HEK293T (cell line): Measurements from ENCODE around the gene KSR2.

Experiments used
- BHLHE40 ChIP-seq: fragments of 450-650 bp; IDR thresholded peaks from 2 replicates; pipeline ENCODE4 v1.6.1; 2016; ENCODE audit warnings: mild to moderate bottlenecking, moderate library complexity, borderline replicate concordance
- ELF4 ChIP-seq: fragments of 450-650 bp; IDR thresholded peaks from 2 replicates; pipeline ENCODE4 v1.6.1; 2017; ENCODE audit warnings: antibody characterized with exemption
- FOXA1 ChIP-seq: fragments of 450-650 bp; IDR thresholded peaks from 2 replicates; pipeline ENCODE4 v1.6.1; 2016; ENCODE audit warnings: mild to moderate bottlenecking
- FOXK2 ChIP-seq: fragments of 450-650 bp; IDR thresholded peaks from 2 replicates; pipeline ENCODE4 v1.6.1; 2016; ENCODE audit warnings: mild to moderate bottlenecking
- FOXM1 ChIP-seq: fragments of 450-650 bp; IDR thresholded peaks from 2 replicates; pipeline ENCODE4 v1.6.1; 2017; ENCODE audit warnings: mild to moderate bottlenecking, borderline replicate concordance
- HDGF ChIP-seq: fragments of 450-650 bp; IDR thresholded peaks from 2 replicates; pipeline ENCODE4 v1.6.1; 2017; ENCODE audit warnings: antibody characterized with exemption, borderline replicate concordance
- LEF1 ChIP-seq: fragments of 450-650 bp; IDR thresholded peaks from 2 replicates; pipeline ENCODE4 v1.6.1; 2017; ENCODE audit warnings: mild to moderate bottlenecking, borderline replicate concordance
- NFRKB ChIP-seq: fragments of 450-650 bp; IDR thresholded peaks from 2 replicates; pipeline ENCODE4 v1.6.1; 2016; ENCODE audit warnings: mild to moderate bottlenecking, moderate library complexity
- PKNOX1 ChIP-seq: fragments of 450-650 bp; IDR thresholded peaks from 2 replicates; pipeline ENCODE4 v1.6.1; 2016
- SP1 ChIP-seq: fragments of 450-650 bp; IDR thresholded peaks from 2 replicates; pipeline ENCODE4 v1.6.1; 2017
- SUZ12 ChIP-seq: fragments of 450-650 bp; IDR thresholded peaks from 2 replicates; pipeline ENCODE4 v1.6.1; 2016; ENCODE audit warnings: mild to moderate bottlenecking
- ZNF384 ChIP-seq: fragments of 450-650 bp; IDR thresholded peaks from 2 replicates; pipeline ENCODE4 v1.6.1; 2016

- no peak for TF ChIP-seq BHLHE40
- no peak for TF ChIP-seq SUZ12
- TF ChIP-seq ZNF384, result no peak
- TF ChIP-seq SP1, result no peak
- TF ChIP-seq NFRKB, result no peak
- TF ChIP-seq FOXA1, result no peak
- no peak for TF ChIP-seq ELF4
- TF ChIP-seq HDGF, result no peak
- no peak for TF ChIP-seq FOXM1
- TF ChIP-seq FOXK2, result no peak
- TF ChIP-seq LEF1, result no peak
- TF ChIP-seq PKNOX1, result no peak
Observed at GRCh38 chr12:117684471-117684870, 284.3 kb downstream of the KSR2 start.
